ENCODE data around the gene RAPSN.

GRCh38 chr11:47417712-47418111 is 31.2 kb downstream of the RAPSN start:
- no peak for TF ChIP-seq EZH2phosphoT487 (IDR thresholded peaks at IDR 0.05; ENCODE audit: borderline replicate concordance, low read length)
- no peak for TF ChIP-seq CTCF (conservative IDR thresholded peaks at IDR 0.05; ENCODE audit: low read depth, low read length)
